DOHH2 (cell line): ENCODE results near the gene OSBPL1A.

Experiments
- H3F3A ChIP-seq: fragments of 200-600 bp; sonication (generic), shearing (Covaris generic); 2 replicates; pipeline ENCODE4 v1.6.0; 2016; ENCODE audit warnings: antibody characterized with exemption, mild to moderate bottlenecking; ENCODE audit not compliant: control insufficient read depth, insufficient read depth
- H3K27ac ChIP-seq: fragments of 200-600 bp; sonication (generic); 2 replicates; pipeline ENCODE4 v1.5.1; 2014; ENCODE audit warnings: low read depth, mild to moderate bottlenecking, low read length, moderate library complexity
- H3K27me3 ChIP-seq: fragments of 200-600 bp; sonication (generic); 2 replicates; pipeline ENCODE4 v1.6.1; 2014; ENCODE audit warnings: mild to moderate bottlenecking, low read length, mixed read lengths; ENCODE audit not compliant: control insufficient read depth
- H3K36me3 ChIP-seq: fragments of 200-600 bp; sonication (generic); 2 replicates; pipeline ENCODE4 v1.6.1; 2014; ENCODE audit warnings: mild to moderate bottlenecking, low read length, moderate library complexity, mixed read lengths; ENCODE audit not compliant: control insufficient read depth
- H3K4me1 ChIP-seq: fragments of 200-600 bp; sonication (generic); 2 replicates; pipeline ENCODE4 v1.6.1; 2014; ENCODE audit warnings: mild to moderate bottlenecking, low read length, mixed read lengths; ENCODE audit not compliant: control insufficient read depth
- H3K4me2 ChIP-seq: fragments of 200-600 bp; sonication (generic); 2 replicates; pipeline ENCODE4 v1.6.0; 2014; ENCODE audit warnings: mild to moderate bottlenecking, low read length, moderate library complexity
- H3K4me3 ChIP-seq: fragments of 200-600 bp; sonication (generic); 2 replicates; pipeline ENCODE4 v1.5.1; 2014; ENCODE audit warnings: mild to moderate bottlenecking, low read length, mixed read lengths
- H3K79me2 ChIP-seq: fragments of 200-600 bp; sonication (generic); 2 replicates; pipeline ENCODE4 v1.6.1; 2014; ENCODE audit warnings: mild to moderate bottlenecking, low read length, mixed read lengths; ENCODE audit not compliant: control insufficient read depth
- H3K9me2 ChIP-seq: fragments of 200-600 bp; sonication (generic); replicated peaks from 2 replicates; pipeline ENCODE4 v1.6.1; 2014; ENCODE audit warnings: mild to moderate bottlenecking, low read length, mixed read lengths; ENCODE audit not compliant: control insufficient read depth
- H3K9me3 ChIP-seq: fragments of 200-600 bp; sonication (generic); 2 replicates; pipeline ENCODE4 v1.6.1; 2014; ENCODE audit warnings: antibody characterized with exemption, low read length, mixed read lengths; ENCODE audit not compliant: control insufficient read depth, insufficient read depth
- H4K20me1 ChIP-seq: fragments of 200-600 bp; sonication (generic); 2 replicates; pipeline ENCODE4 v1.6.0; 2014; ENCODE audit warnings: low read depth, mild to moderate bottlenecking, antibody characterized with exemption, low read length, moderate library complexity; ENCODE audit not compliant: control insufficient read depth, insufficient read depth
- EZH2phosphoT487 ChIP-seq: fragments of 200-600 bp; sonication (generic); IDR thresholded peaks from 2 replicates; pipeline ENCODE4 v1.6.1; 2017; ENCODE audit warnings: borderline replicate concordance, mild to moderate bottlenecking, antibody characterized with exemption, low read length, moderate library complexity, mixed read lengths
- TF ChIP-seq, protein P1 (sequence below): fragments of 200-600 bp; sonication (generic); IDR thresholded peaks from one replicate; pipeline ENCODE4 v1.5.1; 2014; ENCODE audit warnings: antibody characterized with exemption, mild to moderate bottlenecking, low read depth, low read length; ENCODE audit not compliant: poor library complexity, severe bottlenecking

OSBPL1A gene

DNA sequence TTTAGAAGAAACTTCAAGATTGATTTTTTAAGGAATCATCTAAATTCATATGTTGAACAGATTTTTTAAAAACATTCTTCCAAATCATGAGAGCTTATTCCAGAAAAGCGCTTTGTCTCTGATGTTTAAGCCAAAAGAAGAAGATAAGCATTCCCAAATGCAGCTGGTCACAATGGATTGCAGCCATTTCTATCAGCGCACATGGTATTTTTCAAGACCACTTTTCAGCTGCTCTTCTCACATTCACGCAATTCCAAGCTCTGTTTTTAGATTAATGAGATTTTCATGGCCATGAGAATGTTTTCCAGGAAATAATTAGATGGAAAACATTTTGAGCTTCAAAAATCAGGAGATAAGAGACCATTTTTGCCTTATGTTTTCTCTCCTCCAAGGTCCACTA is 8.7 kb downstream of the OSBPL1A start:
- Histone ChIP-seq H3K9me3 (no peaks in the 10 kb centered on the region), H3K4me3 (no peak overlapping the region), H3F3A (no peaks in the 10 kb centered on the region), H3K4me2 (no peak overlapping the region), H3K27ac (no peak overlapping the region), H3K79me2 (no peaks in the 10 kb centered on the region), H4K20me1 (no peaks in the 10 kb centered on the region), H3K27me3 (no peaks in the 10 kb centered on the region), H3K4me1 (no peaks in the 10 kb centered on the region), H3K9me2 (no peaks in the 10 kb centered on the region), H3K36me3 (no peaks in the 10 kb centered on the region)
- no peak for TF ChIP-seq EZH2phosphoT487
- TF ChIP-seq, protein P1, sequence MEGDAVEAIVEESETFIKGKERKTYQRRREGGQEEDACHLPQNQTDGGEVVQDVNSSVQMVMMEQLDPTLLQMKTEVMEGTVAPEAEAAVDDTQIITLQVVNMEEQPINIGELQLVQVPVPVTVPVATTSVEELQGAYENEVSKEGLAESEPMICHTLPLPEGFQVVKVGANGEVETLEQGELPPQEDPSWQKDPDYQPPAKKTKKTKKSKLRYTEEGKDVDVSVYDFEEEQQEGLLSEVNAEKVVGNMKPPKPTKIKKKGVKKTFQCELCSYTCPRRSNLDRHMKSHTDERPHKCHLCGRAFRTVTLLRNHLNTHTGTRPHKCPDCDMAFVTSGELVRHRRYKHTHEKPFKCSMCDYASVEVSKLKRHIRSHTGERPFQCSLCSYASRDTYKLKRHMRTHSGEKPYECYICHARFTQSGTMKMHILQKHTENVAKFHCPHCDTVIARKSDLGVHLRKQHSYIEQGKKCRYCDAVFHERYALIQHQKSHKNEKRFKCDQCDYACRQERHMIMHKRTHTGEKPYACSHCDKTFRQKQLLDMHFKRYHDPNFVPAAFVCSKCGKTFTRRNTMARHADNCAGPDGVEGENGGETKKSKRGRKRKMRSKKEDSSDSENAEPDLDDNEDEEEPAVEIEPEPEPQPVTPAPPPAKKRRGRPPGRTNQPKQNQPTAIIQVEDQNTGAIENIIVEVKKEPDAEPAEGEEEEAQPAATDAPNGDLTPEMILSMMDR: no peak

DNA sequence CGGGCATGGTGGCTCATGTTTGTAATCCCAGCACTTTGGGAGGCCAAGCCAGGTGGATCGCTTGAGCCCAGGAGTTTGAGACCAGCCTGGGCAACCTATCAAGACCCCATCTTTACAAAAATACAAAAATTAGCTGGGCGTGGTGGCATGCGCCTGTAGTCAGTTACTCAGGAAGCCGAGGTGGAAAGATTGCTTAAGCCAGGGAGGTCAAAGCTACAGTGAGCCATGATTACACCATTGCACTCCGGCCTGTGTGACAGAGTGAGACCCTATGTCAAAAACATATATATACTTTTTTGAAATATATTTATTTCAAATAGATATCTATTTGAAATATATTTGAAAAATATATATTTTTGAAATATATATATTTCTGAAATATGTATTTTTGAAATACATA is 10.9 kb downstream of the OSBPL1A start:
- H3F3A ChIP-seq: no peaks in the 10 kb centered on the region
- no peaks in the 10 kb centered on the region for H3K79me2 ChIP-seq
- H3K36me3 ChIP-seq: no peaks in the 10 kb centered on the region
- no peaks in the 10 kb centered on the region for H3K4me1 ChIP-seq
- H3K9me3 ChIP-seq: no peaks in the 10 kb centered on the region
- no peaks in the 10 kb centered on the region for H3K27me3 ChIP-seq
- H3K4me2 ChIP-seq: no peak overlapping the region
- no peaks in the 10 kb centered on the region for H3K9me2 ChIP-seq
- no peak overlapping the region for H3K27ac ChIP-seq
- H3K4me3 ChIP-seq: no peak overlapping the region
- TF ChIP-seq, protein P1: no peak
- no peak for TF ChIP-seq EZH2phosphoT487
- H4K20me1 ChIP-seq: no peaks in the 10 kb centered on the region

DNA sequence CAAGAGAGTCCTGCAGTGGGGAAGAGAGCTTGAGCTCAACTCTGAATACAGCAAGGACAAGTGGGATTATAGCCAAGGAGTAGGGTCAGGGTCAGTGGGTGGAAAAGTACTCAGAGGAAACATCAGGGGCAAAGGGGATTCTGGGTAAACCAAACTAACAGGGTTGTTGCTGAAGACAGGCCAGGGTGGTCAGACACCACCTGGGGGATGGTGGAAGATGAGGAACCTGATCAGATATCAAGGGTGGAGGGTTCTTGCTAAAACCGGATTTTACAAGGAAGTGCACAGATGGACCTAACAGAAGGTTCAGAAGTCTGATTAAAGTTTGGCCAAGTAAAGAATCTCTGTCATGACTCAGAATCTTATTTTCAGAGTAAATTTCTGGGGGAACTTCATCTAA is 16.5 kb downstream of the OSBPL1A start:
- no peak overlapping the region for H3K4me2 ChIP-seq
- no peak overlapping the region for H3K27ac ChIP-seq
- no peaks in the 10 kb centered on the region for H3K79me2 ChIP-seq
- H3K27me3 ChIP-seq: no peaks in the 10 kb centered on the region
- H3K36me3 ChIP-seq: no peaks in the 10 kb centered on the region
- no peaks in the 10 kb centered on the region for H4K20me1 ChIP-seq
- H3K4me1 ChIP-seq: no peaks in the 10 kb centered on the region
- no peaks in the 10 kb centered on the region for H3K9me3 ChIP-seq
- no peak for TF ChIP-seq EZH2phosphoT487
- TF ChIP-seq, protein P1: no peak
- no peaks in the 10 kb centered on the region for H3K9me2 ChIP-seq
- no peaks in the 10 kb centered on the region for H3F3A ChIP-seq
- no peak overlapping the region for H3K4me3 ChIP-seq

DNA sequence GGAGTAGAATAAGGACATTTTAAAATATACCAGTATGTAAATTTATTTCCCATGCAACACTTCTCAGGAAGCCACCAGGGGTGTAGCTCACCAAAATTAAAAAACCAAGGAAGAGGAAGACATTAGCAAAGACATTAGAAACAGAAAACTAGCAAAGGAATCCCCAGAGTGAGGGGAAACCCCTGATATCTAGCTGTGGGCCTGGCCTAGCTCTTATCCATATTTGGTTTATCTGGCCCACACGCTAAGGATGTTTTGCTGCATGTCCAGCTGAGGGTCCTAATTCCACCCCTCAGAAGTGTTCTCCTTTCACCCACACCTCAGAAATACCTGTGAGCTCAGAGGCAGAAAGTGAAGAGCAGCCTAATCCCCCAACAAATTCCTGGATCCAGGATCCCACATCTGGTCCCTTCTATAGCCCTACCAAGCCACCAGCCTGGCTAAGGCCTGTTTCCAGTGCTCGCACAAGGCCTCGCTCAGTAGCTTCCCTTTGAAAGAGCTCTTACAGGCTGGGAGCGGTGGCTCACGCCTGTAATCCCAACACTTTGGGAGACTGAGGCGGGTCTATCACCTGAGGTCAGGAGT is 17.4 kb downstream of the OSBPL1A start:
- Histone ChIP-seq H3K4me3 (no peak overlapping the region), H3K27me3 (no peaks in the 10 kb centered on the region), H3K79me2 (no peaks in the 10 kb centered on the region), H3K36me3 (no peaks in the 10 kb centered on the region), H3K27ac (no peak overlapping the region), H3K4me1 (no peaks in the 10 kb centered on the region), H4K20me1 (no peaks in the 10 kb centered on the region), H3K4me2 (no peak overlapping the region), H3F3A (no peaks in the 10 kb centered on the region), H3K9me2 (no peaks in the 10 kb centered on the region), H3K9me3 (no peaks in the 10 kb centered on the region)
- TF ChIP-seq, protein P1: no peak
- no peak for TF ChIP-seq EZH2phosphoT487
